Fibroblast of mammary gland (primary cell): ENCODE data around the gene USP47.

Experiments used
- DNase-seq: peaks from one replicate; pipeline ENCODE4 v3.0.0-alpha.2; 2010; ENCODE audit warnings: low read depth
- H3K4me3 ChIP-seq: 2 replicates; pipeline ENCODE4 v1.5.1; 2011; ENCODE audit warnings: low read depth, mild to moderate bottlenecking, low read length, moderate library complexity; ENCODE audit not compliant: control insufficient read depth
- TF ChIP-seq, protein P1 (sequence below): conservative IDR thresholded peaks from 2 replicates; pipeline ENCODE4 v1.5.1; 2011; ENCODE audit warnings: low read depth, low read length, inconsistent platforms; ENCODE audit not compliant: control insufficient read depth, insufficient read depth

USP47 gene

DNA sequence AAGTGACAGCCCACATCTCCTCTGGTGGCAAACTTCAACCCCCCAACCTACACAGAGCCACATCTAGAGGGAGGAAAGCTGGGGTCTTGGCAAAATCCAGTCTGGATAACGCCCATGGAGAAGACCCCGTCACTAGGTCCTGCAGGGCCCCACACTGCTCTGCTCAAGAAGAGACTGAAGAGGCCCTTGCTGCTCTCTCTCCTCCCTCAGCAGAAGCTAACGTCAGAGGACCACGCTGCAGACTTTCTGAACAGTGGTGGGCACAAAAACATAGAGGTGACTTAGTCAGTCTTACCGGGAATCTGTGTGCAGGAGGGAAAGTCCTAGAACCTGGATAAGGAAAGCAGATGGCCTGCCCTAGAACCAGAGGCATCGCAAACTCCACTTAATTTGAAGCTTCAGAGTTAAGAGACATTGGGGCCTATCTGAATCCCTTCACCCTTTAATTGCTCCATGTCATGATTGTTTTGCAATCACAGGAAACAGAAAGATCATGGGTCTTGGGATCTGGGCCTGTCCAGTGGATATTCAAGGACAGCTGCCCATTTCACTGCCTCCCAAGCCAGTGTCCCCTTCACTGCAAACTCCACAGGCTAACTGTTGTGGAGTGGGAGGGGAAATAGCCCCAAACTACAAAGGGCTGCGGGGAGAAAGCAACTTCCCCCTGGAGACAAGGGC lies 164.9 kb downstream of the USP47 start:
- H3K4me3 ChIP-seq = no peak overlapping the region
- TF ChIP-seq, protein P1, sequence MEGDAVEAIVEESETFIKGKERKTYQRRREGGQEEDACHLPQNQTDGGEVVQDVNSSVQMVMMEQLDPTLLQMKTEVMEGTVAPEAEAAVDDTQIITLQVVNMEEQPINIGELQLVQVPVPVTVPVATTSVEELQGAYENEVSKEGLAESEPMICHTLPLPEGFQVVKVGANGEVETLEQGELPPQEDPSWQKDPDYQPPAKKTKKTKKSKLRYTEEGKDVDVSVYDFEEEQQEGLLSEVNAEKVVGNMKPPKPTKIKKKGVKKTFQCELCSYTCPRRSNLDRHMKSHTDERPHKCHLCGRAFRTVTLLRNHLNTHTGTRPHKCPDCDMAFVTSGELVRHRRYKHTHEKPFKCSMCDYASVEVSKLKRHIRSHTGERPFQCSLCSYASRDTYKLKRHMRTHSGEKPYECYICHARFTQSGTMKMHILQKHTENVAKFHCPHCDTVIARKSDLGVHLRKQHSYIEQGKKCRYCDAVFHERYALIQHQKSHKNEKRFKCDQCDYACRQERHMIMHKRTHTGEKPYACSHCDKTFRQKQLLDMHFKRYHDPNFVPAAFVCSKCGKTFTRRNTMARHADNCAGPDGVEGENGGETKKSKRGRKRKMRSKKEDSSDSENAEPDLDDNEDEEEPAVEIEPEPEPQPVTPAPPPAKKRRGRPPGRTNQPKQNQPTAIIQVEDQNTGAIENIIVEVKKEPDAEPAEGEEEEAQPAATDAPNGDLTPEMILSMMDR = no peak
- no peak for DNase-seq

DNA sequence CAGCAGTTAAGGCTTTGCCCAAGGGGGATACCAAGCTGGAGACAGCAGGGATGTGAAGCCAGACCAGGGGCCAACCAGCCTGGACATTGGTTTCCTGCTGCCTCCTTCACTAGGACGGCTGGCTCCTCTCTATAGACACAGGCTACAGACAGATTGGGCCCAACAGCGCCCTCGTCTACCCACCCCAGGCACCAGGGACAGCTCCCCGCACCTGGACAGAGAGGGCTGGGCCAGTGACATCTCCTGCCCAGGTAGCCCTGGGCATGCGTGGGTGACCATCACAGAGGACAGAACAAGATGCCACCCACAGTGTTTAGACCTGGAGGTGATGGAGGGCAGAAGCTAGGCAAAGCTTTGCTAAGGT lies 165.4 kb downstream of the USP47 start:
- DNase-seq = no peak
- TF ChIP-seq, protein P1 = no peak
- H3K4me3 ChIP-seq = no peak overlapping the region

DNA sequence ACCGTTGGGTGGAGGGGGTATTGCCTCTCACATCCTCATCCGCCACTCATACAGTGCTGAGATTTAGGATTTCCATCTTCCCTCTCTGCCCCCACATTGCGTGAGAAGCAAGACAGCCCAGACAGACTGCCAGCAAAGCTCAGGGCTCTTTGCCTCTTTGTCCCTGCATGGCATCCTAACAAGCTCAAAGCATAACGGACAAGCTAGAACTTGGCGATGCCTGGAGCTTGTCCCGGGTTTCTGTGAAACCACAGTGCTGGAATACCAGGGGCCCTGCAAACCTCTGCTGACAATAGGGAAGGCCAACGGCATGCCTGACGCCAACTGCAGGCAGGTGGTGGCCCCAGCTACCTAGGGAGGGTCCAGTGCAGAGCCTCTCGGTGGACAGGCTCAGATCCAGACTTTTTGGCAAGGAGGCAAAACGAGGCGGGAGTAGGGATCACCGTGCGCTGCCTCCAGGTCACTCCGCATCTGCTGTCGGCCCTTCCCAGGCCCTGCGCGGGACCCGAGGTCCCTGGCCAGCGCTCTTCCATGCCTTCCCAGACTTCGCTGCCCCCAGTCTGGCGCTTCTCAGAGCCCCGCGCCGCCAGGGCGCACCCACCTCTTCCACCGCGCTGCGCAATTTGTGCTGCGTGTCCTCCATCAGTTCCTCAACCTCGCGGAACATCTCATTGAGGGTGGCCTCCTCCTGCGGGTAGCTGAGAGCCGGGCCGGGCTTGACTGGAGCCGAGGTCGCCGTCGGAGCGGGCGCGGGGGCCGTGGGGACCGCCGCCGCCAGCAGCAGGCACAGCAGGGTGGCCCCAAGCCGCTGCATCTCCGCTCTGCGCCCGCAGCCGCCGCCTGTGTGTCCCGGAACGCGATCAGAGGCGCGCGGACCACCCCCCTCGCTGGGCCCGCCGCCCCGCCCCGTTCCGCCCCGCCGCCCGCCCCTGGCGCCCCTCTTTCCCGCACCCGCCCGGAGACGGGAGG lies 166.3 kb downstream of the USP47 start, which contains the start of gene DKK3:
TSS of gene DKK3 (minus strand) at position 858 of the 969 bp plus-strand sequence. CDS start at position 814, 44 bp downstream.
- DNase-seq = no peak
- TF ChIP-seq, protein P1 = no peak
- H3K4me3 ChIP-seq = peak within 1 kb of the TSS; percentile 77
